Measurements from ENCODE around the gene ZNF853.
"Not testable (repeated sequence)": the region's sequence is repeated elsewhere in the genome, so short reads cannot be mapped to it uniquely, and the experiment has no call there.

ZNF853 gene

GRCh38 chr7:6652446-6653011 is 37.1 kb downstream of the ZNF853 start:
- DNase-seq (ENCODE audit: low read depth in 2 of 2) = no peak

GRCh38 chr7:6653071-6654003 is 37.9 kb downstream of the ZNF853 start:
- no peak for DNase-seq (ENCODE audit: low read depth in 2 of 2)

- DNase-seq (ENCODE audit: low read depth in 2 of 2) = no peak
Measured at GRCh38 chr7:6654113-6654841, 38.9 kb downstream of the ZNF853 start.

- no peak for DNase-seq (ENCODE audit: low read depth in 2 of 2)
Measured at GRCh38 chr7:6654842-6655610, 39.6 kb downstream of the ZNF853 start.

GRCh38 chr7:6655636-6656385 is 40.4 kb downstream of the ZNF853 start:
- no peak for DNase-seq (ENCODE audit: low read depth in 2 of 2)

GRCh38 chr7:6656413-6656812 is 41.0 kb downstream of the ZNF853 start:
- DNase-seq (ENCODE audit: low read depth in 2 of 2) = no peak

- DNase-seq (ENCODE audit: low read depth in 2 of 2) = no peak
Measured at GRCh38 chr7:6658618-6659345, 43.4 kb downstream of the ZNF853 start.

GRCh38 chr7:6670851-6671250 is 55.4 kb downstream of the ZNF853 start:
- DNase-seq (ENCODE audit: low read depth in 2 of 2) = not testable (repeated sequence)

Measured in stimulated activated CD8-positive, alpha-beta memory T cell treated with anti-CD3 and anti-CD28 coated beads, Interleukin-15, amount 100 ng/mL, for 48 hours (primary cell).